Measurements from ENCODE around the gene POLE2.
"Not testable (repeated sequence)": the region's sequence is repeated elsewhere in the genome, so short reads cannot be mapped to it uniquely, and the experiment has no call there.

Gene POLE2

GRCh38 chr14:49659526-49660455 lies 28.2 kb downstream of the POLE2 start:
- DNase-seq (ENCODE audit: low spot score) (no peak), FAIRE-seq (no peak)

GRCh38 chr14:49657500-49657899 lies 30.5 kb downstream of the POLE2 start:
- DNase-seq (ENCODE audit: low spot score); FAIRE-seq: not testable (repeated sequence)

GRCh38 chr14:49654511-49654910 lies 33.5 kb downstream of the POLE2 start:
- no peak for FAIRE-seq
- DNase-seq (ENCODE audit: low spot score), result no peak

- DNase-seq (ENCODE audit: low spot score) (no peak), FAIRE-seq (no peak)
Measured at GRCh38 chr14:49653508-49653907, 34.5 kb downstream of the POLE2 start.

GRCh38 chr14:49642163-49642562 lies 45.9 kb downstream of the POLE2 start:
- DNase-seq (ENCODE audit: low spot score), result no peak
- FAIRE-seq, result no peak

GRCh38 chr14:49641697-49642129 lies 46.3 kb downstream of the POLE2 start:
- FAIRE-seq (peak; percentile 64), DNase-seq (ENCODE audit: low spot score) (peak; percentile 52)

- FAIRE-seq (no peak), DNase-seq (ENCODE audit: low spot score) (no peak)
Measured at GRCh38 chr14:49640540-49641417, 47.2 kb downstream of the POLE2 start.

GRCh38 chr14:49637534-49638078 lies 50.4 kb downstream of the POLE2 start:
- no peak for FAIRE-seq
- DNase-seq (ENCODE audit: low spot score), result no peak

GRCh38 chr14:49636866-49637265 lies 51.1 kb downstream of the POLE2 start:
- FAIRE-seq, result no peak
- no peak for DNase-seq (ENCODE audit: low spot score)

- no peak for FAIRE-seq
Measured at GRCh38 chr14:49634547-49635334, 53.3 kb downstream of the POLE2 start, which contains the start of gene DNAAF2. DNAAF2 (minus strand) TSS chr14:49635244; CDS start chr14:49635149, 95 bp downstream.

GRCh38 chr14:49633640-49634546 lies 54.1 kb downstream of the POLE2 start:
- FAIRE-seq (no peak), DNase-seq (ENCODE audit: low spot score) (peak; percentile 70)

More at GRCh38 chr14:49634547-49635334, 53.3 kb downstream of the POLE2 start, which contains the start of gene DNAAF2:
- DNase-seq (ENCODE audit: low spot score), result peak; percentile 60

GRCh38 chr14:49623941-49624839 lies 63.8 kb downstream of the POLE2 start:
- FAIRE-seq (no peak), DNase-seq (ENCODE audit: low spot score) (no peak)

GRCh38 chr14:49623387-49623786 lies 64.6 kb downstream of the POLE2 start:
- DNase-seq (ENCODE audit: low spot score), result no peak
- FAIRE-seq, result no peak

GRCh38 chr14:49622022-49622607 lies 65.9 kb downstream of the POLE2 start:
- DNase-seq (ENCODE audit: low spot score) (no peak), FAIRE-seq (no peak)

GRCh38 chr14:49621114-49621881 lies 66.7 kb downstream of the POLE2 start:
- FAIRE-seq (no peak), DNase-seq (ENCODE audit: low spot score) (no peak)

GRCh38 chr14:49620182-49621113 lies 67.6 kb downstream of the POLE2 start, which contains the start of the genes MGAT2 and RPL36AL:
MGAT2 (plus strand) TSS chr14:49620799; CDS start chr14:49621269, 470 bp downstream.
RPL36AL (minus strand) TSS chr14:49620626; CDS start chr14:49619104, 1,522 bp downstream.
- FAIRE-seq (no peak), DNase-seq (ENCODE audit: low spot score) (peak; percentile 91)
